GM19099 (cell line): ENCODE results near the gene CNIH4.

Experiments
- POLR2A ChIP-seq: IDR thresholded peaks from 3 replicates; pipeline ENCODE4 v1.6.1; 2011; ENCODE audit warnings: low read depth; ENCODE audit not compliant: insufficient read length; ENCODE audit errors: extremely low read depth

CNIH4 gene

GRCh38 chr1:224411766-224412165 lies 55.1 kb downstream of the CNIH4 start:
- TF ChIP-seq POLR2A = no peak

- no peak for TF ChIP-seq POLR2A
These were observed 63.4 kb downstream of the CNIH4 start for GRCh38 chr1:224420106-224420505.

- no peak for TF ChIP-seq POLR2A
These were observed 68.7 kb downstream of the CNIH4 start for GRCh38 chr1:224425279-224425884.

GRCh38 chr1:224427346-224427745 lies 70.7 kb downstream of the CNIH4 start:
- no peak for TF ChIP-seq POLR2A
